Upper lobe of left lung (tissue), 6 donors: Measurements from ENCODE around the gene TRPV3. TPM values are rescaled to one million over a fixed set of nuclear protein-coding genes. Genes with fewer than 3 reads are reported as not detected.

Source experiments
- ATAC-seq, 2 donors: fragments of 200-7000 bp; cut with Tn5 transposase; one replicate each; pipeline ENCODE4 v1.9.1; 2022; ENCODE audit warnings: mild to moderate bottlenecking in 2 of 2, moderate library complexity in 2 of 2; ENCODE audit not compliant: low FRiP score in 2 of 2
- DNase-seq, 2 donors: peaks; one replicate each; pipeline ENCODE4 v3.0.0-alpha.2; 2019 to 2020
- H3K27ac ChIP-seq, 4 donors: fragments of 200-600 bp; sonication (generic); one replicate each; pipeline ENCODE4 v1.5.1; 2016 to 2019
- H3K27me3 ChIP-seq, 4 donors: fragments of 200-600 bp; sonication (generic); one replicate each; pipeline ENCODE4 v1.5.1; 2017 to 2019
- H3K36me3 ChIP-seq, 4 donors: fragments of 200-600 bp; sonication (generic); one replicate each; pipeline ENCODE4 v1.5.1; 2016 to 2019
- H3K4me1 ChIP-seq, 4 donors: fragments of 200-600 bp; sonication (generic); one replicate each; pipeline ENCODE4 v1.5.1; 2018 to 2019
- H3K4me3 ChIP-seq, 4 donors: fragments of 200-600 bp; sonication (generic); one replicate each; pipeline ENCODE4 v1.5.1; 2017 to 2019; ENCODE audit warnings: mild to moderate bottlenecking in 2 of 4, moderate library complexity in 1 of 4
- H3K9me3 ChIP-seq, 4 donors: fragments of 200-600 bp; sonication (generic); one replicate each; pipeline ENCODE4 v1.5.1; 2018 to 2019
- EP300 ChIP-seq, 4 donors: sonication (generic); formaldehyde crosslinking; IDR thresholded peaks; one replicate each; pipeline ENCODE4 v1.5.1; 2017; ENCODE audit warnings: antibody characterized with exemption in 4 of 4, control low read depth in 2 of 4
- POLR2A ChIP-seq, 4 donors: fragments of 450-650 bp; IDR thresholded peaks; one replicate each; pipeline ENCODE4 v1.5.1; 2016 to 2017; ENCODE audit warnings: antibody characterized with exemption in 4 of 4, mild to moderate bottlenecking in 2 of 4
- POLR2AphosphoS5 ChIP-seq, 2 donors: sonication (generic); formaldehyde crosslinking; IDR thresholded peaks; one replicate each; pipeline ENCODE4 v1.5.1; 2017; ENCODE audit warnings: antibody characterized with exemption in 2 of 2
- WGBS, 2 donors: methylation state at CpG; one replicate each; pipeline ENCODE4 v1.1.5; 2017 to 2018; 5-methylcytosine and 5-hydroxymethylcytosine counted together
- total RNA-seq, 6 donors: library from RNA; depleted of rRNA in 4 of 6; stranded (reverse); fragments of >200 nt in 4 of 6; gene quantifications; one replicate each; pipeline versions ENCODE4 v1.1.0 to v1.2.1, GENCODE V29; 2016 to 2021
- TF ChIP-seq, protein P1 (sequence below), 6 experiments: fragments of 450-650 bp in 4 of 6; fragments of 200-600 bp in 2 of 6; sonication (generic) in 2 of 6; IDR thresholded peaks; one replicate each; pipeline ENCODE4 v1.5.1; 2016 to 2019; ENCODE audit warnings: antibody characterized with exemption in 6 of 6
- donor health status: DM: no; HTN: no; CAD: no; lungs with moderate emphysema.
- donor health status: DM: no; HTN: yes; CAD: no; lungs with severe emphysema.

TRPV3 gene
- total RNA-seq, 6 donors from 2014 or later, result under 0.01 to 0.84 (median 0.28) TPM

DNA sequence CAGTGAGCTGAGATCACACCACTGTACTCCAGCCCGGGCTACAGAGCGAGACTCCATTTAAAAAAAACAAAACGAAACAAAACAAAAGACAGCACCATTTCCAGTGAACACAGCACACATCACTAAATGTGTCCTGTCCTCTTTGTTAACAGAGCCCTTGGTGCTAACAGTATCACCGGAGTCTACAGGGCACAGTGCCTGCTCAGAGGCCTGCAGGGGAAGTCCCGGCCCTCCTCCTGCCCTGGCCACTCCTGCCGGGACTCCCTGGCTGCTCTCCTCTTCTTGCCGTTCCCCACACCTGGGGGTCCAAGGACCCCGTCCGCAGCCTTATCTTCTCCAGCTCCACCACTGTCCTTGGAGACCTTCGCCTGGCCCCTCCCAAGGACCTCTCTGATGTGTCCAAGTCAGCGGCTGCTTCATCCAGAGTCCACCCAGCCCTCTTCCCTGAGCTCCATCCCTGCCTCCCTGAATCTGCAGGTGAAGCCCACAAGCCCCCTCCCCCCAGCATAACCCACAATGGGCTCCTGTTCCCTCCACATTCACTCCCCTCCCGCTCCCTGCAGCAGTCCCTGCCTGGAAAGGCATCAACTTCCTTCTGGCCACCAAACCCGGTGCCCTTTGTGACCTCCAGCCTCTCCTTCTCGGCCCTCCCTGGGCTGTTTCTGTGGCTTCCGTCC, 43.1 kb upstream of the TRPV3 start:
- Histone ChIP-seq H3K27ac (no peak overlapping the region), H3K4me3 (no peak overlapping the region), H3K36me3 (no peaks in the 10 kb centered on the region), H3K4me1 (no peaks in the 10 kb centered on the region), H3K9me3 (no peaks in the 10 kb centered on the region), H3K27me3 (no peaks in the 10 kb centered on the region)
- ATAC-seq, result no peak
- TF ChIP-seq POLR2A (IDR thresholded peaks at IDR 0.05) (no peak), EP300 (IDR thresholded peaks at IDR 0.05) (no peak), POLR2AphosphoS5 (IDR thresholded peaks at IDR 0.05) (no peak)
- TF ChIP-seq, protein P1, sequence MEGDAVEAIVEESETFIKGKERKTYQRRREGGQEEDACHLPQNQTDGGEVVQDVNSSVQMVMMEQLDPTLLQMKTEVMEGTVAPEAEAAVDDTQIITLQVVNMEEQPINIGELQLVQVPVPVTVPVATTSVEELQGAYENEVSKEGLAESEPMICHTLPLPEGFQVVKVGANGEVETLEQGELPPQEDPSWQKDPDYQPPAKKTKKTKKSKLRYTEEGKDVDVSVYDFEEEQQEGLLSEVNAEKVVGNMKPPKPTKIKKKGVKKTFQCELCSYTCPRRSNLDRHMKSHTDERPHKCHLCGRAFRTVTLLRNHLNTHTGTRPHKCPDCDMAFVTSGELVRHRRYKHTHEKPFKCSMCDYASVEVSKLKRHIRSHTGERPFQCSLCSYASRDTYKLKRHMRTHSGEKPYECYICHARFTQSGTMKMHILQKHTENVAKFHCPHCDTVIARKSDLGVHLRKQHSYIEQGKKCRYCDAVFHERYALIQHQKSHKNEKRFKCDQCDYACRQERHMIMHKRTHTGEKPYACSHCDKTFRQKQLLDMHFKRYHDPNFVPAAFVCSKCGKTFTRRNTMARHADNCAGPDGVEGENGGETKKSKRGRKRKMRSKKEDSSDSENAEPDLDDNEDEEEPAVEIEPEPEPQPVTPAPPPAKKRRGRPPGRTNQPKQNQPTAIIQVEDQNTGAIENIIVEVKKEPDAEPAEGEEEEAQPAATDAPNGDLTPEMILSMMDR (IDR thresholded peaks at IDR 0.05), result no peak
- 81 to 92% methylated on average over 15 of the region's 15 CpGs for WGBS, 2 donors
- no peak for DNase-seq

GRCh38 chr17:3598078-3598477, 40.5 kb upstream of the TRPV3 start:
- no peak overlapping the region for H3K4me3 ChIP-seq
- WGBS, 2 donors, result 82 to 86% methylated on average over 10 to 13 of the region's 13 CpGs
- H3K27me3 ChIP-seq, result no peaks in the 10 kb centered on the region
- ATAC-seq (no peak), DNase-seq (no peak)
- H3K9me3 ChIP-seq, result no peaks in the 10 kb centered on the region
- H3K4me1 ChIP-seq, result no peaks in the 10 kb centered on the region
- H3K27ac ChIP-seq, result no peak overlapping the region
- H3K36me3 ChIP-seq, result no peaks in the 10 kb centered on the region
- TF ChIP-seq POLR2A (IDR thresholded peaks at IDR 0.05) (no peak), POLR2AphosphoS5 (IDR thresholded peaks at IDR 0.05) (no peak), EP300 (IDR thresholded peaks at IDR 0.05) (no peak)
- TF ChIP-seq, protein P1 (IDR thresholded peaks at IDR 0.05), result no peak

- no peaks in the 10 kb centered on the region for H3K4me1 ChIP-seq
- no peak overlapping the region for H3K4me3 ChIP-seq
- TF ChIP-seq POLR2A (IDR thresholded peaks at IDR 0.05) (no peak), EP300 (IDR thresholded peaks at IDR 0.05) (no peak), POLR2AphosphoS5 (IDR thresholded peaks at IDR 0.05) (no peak)
- TF ChIP-seq, protein P1 (IDR thresholded peaks at IDR 0.05), result no peak
- no peaks in the 10 kb centered on the region for H3K9me3 ChIP-seq
- ATAC-seq (no peak), DNase-seq (no peak)
- H3K36me3 ChIP-seq, result peaks cover 0 to 3% (median under 1%) of the 10 kb centered on the region in 4 donors
- H3K27ac ChIP-seq, result no peak overlapping the region
- H3K27me3 ChIP-seq, result no peaks in the 10 kb centered on the region
- 89 to 91% methylated on average over 26 to 27 of the region's 27 CpGs for WGBS, 2 donors
Observed at GRCh38 chr17:3596804-3597464, 39.3 kb upstream of the TRPV3 start.

- Histone ChIP-seq H3K9me3 (no peaks in the 10 kb centered on the region), H3K27me3 (no peaks in the 10 kb centered on the region), H3K27ac (no peak overlapping the region), H3K36me3 (peaks cover 0 to 20% (median 9%) of the 10 kb centered on the region in 4 donors), H3K4me3 (no peak overlapping the region), H3K4me1 (no peaks in the 10 kb centered on the region)
- ATAC-seq, result no peak
- WGBS, 2 donors, result 82 to 85% methylated on average over 9 to 15 of the region's 15 CpGs
- DNase-seq, result no peak
- TF ChIP-seq POLR2AphosphoS5 (IDR thresholded peaks at IDR 0.05), result no peak
- TF ChIP-seq, protein P1 (IDR thresholded peaks at IDR 0.05), result no peak
- TF ChIP-seq POLR2A (IDR thresholded peaks at IDR 0.05), result no peak
- no peak for TF ChIP-seq EP300 (IDR thresholded peaks at IDR 0.05)
Observed at GRCh38 chr17:3594976-3595375, 37.4 kb upstream of the TRPV3 start.
